Gastroesophageal sphincter (tissue), 2 donors: ENCODE measurements around the gene PAX4.

Experiments
- EP300 ChIP-seq: sonication (generic); formaldehyde crosslinking; IDR thresholded peaks from one replicate; pipeline ENCODE4 v1.6.1; 2017; ENCODE audit warnings: antibody characterized with exemption, mild to moderate bottlenecking
- POLR2A ChIP-seq, 2 donors: fragments of 450-650 bp; IDR thresholded peaks; one replicate each; pipeline ENCODE4 v1.6.1; 2017; ENCODE audit warnings: antibody characterized with exemption in 2 of 2, mild to moderate bottlenecking in 2 of 2, moderate library complexity in 1 of 2
- POLR2AphosphoS5 ChIP-seq: sonication (generic); formaldehyde crosslinking; IDR thresholded peaks from one replicate; pipeline ENCODE4 v1.6.1; 2017; ENCODE audit warnings: antibody characterized with exemption

GRCh38 chr7:127625331-127625730 is 7.4 kb upstream of the PAX4 start:
- TF ChIP-seq EP300 (no peak), POLR2A (IDR thresholded peaks at IDR 0.05) (no peak), POLR2AphosphoS5 (no peak)
